Activated CD4-positive, alpha-beta T cell treated with anti-CD3 and anti-CD28 coated beads, Interleukin-2, amount 50 U/mL, for 1 hour (primary cell): ENCODE measurements around the gene VSIG8.

Experiments used
- DNase-seq: peaks from one replicate; pipeline ENCODE4 v3.0.0-alpha.2; 2020

Gene VSIG8

GRCh38 chr1:159854693-159855192, 7.7 kb downstream of the VSIG8 start:
- peak; percentile 69 for DNase-seq

GRCh38 chr1:159854116-159854692, 8.3 kb downstream of the VSIG8 start:
- DNase-seq, result no peak

- no peak for DNase-seq
These were observed 8.9 kb downstream of the VSIG8 start for GRCh38 chr1:159853417-159854115.

- DNase-seq, result no peak
These were observed 11.1 kb downstream of the VSIG8 start for GRCh38 chr1:159851407-159851806.

- DNase-seq, result no peak
These were observed 12.7 kb downstream of the VSIG8 start for GRCh38 chr1:159849626-159850366.

- DNase-seq, result no peak
These were observed 14.1 kb downstream of the VSIG8 start for GRCh38 chr1:159848326-159848725.

GRCh38 chr1:159847231-159847630, 15.2 kb downstream of the VSIG8 start:
- no peak for DNase-seq

GRCh38 chr1:159845751-159846629, 16.5 kb downstream of the VSIG8 start:
- no peak for DNase-seq

GRCh38 chr1:159843459-159843858, 19.0 kb downstream of the VSIG8 start:
- no peak for DNase-seq

GRCh38 chr1:159841749-159842148, 20.7 kb downstream of the VSIG8 start:
- DNase-seq, result no peak

- DNase-seq, result no peak
These were observed 23.2 kb downstream of the VSIG8 start for GRCh38 chr1:159839116-159839849.

GRCh38 chr1:159838715-159839114, 23.7 kb downstream of the VSIG8 start:
- no peak for DNase-seq

GRCh38 chr1:159835862-159836525, 26.5 kb downstream of the VSIG8 start:
- no peak for DNase-seq

- no peak for DNase-seq
These were observed 27.1 kb downstream of the VSIG8 start for GRCh38 chr1:159835356-159835755.

- no peak for DNase-seq
These were observed 30.1 kb downstream of the VSIG8 start for GRCh38 chr1:159832309-159832708.

- DNase-seq, result no peak
These were observed 30.9 kb downstream of the VSIG8 start for GRCh38 chr1:159831412-159832141.

- DNase-seq, result no peak
These were observed 31.7 kb downstream of the VSIG8 start for GRCh38 chr1:159830722-159831121.

- no peak for DNase-seq
These were observed 32.5 kb downstream of the VSIG8 start for GRCh38 chr1:159829822-159830465.

- DNase-seq, result no peak
These were observed 33.2 kb downstream of the VSIG8 start for GRCh38 chr1:159829273-159829634.

- DNase-seq, result no peak
These were observed 33.7 kb downstream of the VSIG8 start for GRCh38 chr1:159828581-159829272.
